ENCODE measurements around the gene MTCL3.
"Not testable (repeated sequence)": the region's sequence is repeated elsewhere in the genome, so short reads cannot be mapped to it uniquely, and the experiment has no call there.

Gene MTCL3

GRCh38 chr6:127464881-127465459 is 54.2 kb downstream of the MTCL3 start:
- DNase-seq = no peak

DNA sequence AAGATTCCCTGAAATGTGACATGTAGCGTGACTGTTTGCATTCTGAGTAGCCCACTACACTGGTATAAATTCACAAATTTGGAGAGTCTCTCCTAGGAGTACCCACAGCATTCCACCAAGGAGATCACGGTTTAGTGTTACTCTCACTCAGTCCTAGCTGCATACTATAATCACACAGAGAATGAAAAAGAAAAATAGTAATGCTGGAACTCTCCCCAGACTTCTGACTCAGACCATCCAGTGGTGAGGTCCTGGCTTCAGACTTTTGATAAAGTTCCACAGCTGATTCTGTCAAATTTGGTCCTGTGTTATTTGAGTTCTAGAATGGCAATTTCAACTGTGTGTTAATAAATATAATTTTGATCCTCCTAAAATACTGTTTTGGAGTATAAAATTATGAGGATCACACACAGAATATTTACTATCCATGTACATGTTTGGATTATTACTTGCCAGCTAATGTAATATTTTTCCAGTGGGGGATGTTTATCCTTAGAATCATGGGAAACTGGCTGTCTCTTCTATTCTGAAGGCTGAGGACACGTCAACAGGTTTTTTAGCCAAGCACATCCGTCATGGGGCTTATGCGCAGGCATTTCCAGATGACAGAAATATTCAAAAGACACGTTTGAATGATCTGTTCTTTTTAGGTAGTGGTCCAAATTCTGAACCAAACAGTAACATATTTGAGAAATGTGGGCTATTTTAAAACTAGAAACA is 54.8 kb downstream of the MTCL3 start:
- no peak for DNase-seq

DNA sequence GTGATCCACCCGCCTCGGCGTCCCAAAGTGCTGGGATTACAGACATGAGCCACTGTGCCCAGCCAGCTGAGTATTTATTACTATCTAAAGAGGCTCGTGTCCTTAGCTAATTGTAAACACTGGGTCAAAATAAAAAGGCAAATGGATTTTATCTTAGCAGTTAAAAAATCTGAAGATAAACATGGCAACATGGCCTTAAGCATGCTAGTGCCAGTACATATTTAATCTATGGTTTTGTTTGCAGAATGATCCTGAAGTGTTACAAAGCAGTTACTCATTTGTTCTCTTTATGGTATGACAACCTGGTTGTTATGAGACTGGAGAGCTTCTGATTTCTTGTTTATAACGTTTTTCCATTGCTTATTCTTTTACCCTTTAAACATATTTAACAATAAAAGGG is 56.1 kb downstream of the MTCL3 start:
- no peak for DNase-seq

DNA sequence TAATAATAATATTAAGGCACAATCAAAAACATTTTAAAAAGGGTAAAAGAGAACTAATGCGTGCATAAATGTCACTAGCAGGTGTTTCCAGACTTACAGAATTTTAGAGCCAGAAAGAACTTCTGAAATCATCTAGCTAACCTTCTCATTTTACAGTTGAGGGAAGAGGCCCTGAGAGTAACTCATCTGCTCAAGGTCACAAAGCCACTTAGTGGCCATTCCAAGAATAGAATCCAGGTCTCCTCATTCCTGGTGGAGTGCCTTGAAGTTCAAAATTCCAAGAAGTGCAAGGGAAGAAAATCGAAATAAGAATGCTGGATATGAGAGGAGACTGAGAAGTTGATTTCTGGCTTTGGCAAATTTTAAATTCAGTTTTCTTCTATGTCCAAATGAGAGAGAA is 56.8 kb downstream of the MTCL3 start:
- DNase-seq = no peak

- DNase-seq = no peak
These were observed 58.7 kb downstream of the MTCL3 start for GRCh38 chr6:127460465-127460864.

DNA sequence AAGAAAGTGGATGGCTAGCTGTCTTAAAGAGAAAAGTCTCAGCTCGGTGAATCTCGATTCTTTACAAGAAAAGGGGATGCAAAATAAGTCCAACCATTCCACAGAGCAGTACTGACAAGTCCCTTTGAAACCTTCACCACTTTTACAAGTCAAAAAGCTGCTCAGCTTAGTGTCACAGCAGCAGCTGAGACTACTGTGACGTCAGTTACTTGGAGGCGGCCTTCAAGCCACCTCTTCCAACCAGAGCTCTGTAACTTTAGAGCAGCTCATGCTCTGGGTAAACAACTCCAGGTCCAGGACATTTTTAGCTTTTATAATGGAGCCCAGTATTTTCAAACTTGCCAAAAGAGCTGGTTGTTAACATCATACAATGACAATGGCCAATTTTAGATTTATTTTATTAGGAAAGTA is 59.9 kb downstream of the MTCL3 start, which contains the start of gene KIAA0408:
KIAA0408 (minus strand) TSS at position 159 of the 411 bp plus-strand sequence. CDS start 5,408 bp downstream, outside the sequence.
- DNase-seq = no peak

GRCh38 chr6:127458817-127459216 is 60.3 kb downstream of the MTCL3 start:
- no peak for DNase-seq

- no peak for DNase-seq
These were observed 60.9 kb downstream of the MTCL3 start for GRCh38 chr6:127458222-127458621.

DNA sequence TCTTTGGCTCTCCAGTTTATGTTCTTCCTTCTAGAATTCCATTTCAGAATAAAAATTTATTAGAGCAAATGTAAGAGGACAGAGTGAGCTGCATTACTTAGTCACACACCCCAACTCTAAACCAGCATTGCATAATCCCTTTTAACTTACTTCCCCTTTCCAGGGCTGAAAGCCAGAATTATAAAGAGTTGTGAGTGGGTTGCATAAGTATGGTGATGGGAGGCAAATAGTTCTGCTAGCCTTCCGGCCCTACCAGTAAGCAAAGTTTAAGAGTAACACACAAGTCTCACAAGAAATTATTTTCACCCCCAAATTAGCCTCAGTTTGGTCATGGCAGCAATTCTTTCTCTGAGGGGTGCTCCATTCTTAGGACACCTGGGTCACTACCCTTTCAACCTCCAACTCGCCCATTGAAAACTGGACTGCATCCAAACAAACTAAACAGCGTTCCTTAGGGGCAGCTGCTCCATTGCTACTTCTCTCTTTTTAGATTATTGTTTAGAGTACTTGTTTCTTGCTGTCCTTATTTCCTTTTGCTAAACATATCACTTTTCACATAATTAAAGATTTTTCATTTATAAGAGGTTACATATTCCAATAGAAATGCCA is 61.6 kb downstream of the MTCL3 start:
- no peak for DNase-seq

DNA sequence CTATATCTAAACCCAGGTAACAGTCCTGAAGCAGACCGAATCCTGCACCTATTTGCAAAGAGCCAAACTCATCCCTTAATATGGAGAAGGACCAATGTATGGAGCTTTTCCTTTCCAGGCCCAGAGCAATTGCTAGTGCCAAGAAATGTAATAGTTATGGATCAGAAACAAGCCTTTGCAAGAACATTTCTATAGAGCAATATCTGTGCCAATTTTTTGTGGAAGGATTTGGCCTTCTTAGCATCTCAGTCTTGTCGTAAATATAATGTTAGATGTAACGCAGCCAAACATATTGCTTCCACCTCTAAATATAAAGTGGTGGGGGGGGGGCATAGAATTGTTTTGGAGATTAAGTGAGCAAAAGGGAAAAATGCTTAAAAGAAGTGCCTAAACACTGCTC is 62.7 kb downstream of the MTCL3 start:
- no peak for DNase-seq

- DNase-seq = no peak
These were observed 65.1 kb downstream of the MTCL3 start for GRCh38 chr6:127453845-127454619.

GRCh38 chr6:127452803-127453202 is 66.3 kb downstream of the MTCL3 start:
- DNase-seq = no peak

- no peak for DNase-seq
These were observed 67.7 kb downstream of the MTCL3 start for GRCh38 chr6:127451388-127451787.

DNA sequence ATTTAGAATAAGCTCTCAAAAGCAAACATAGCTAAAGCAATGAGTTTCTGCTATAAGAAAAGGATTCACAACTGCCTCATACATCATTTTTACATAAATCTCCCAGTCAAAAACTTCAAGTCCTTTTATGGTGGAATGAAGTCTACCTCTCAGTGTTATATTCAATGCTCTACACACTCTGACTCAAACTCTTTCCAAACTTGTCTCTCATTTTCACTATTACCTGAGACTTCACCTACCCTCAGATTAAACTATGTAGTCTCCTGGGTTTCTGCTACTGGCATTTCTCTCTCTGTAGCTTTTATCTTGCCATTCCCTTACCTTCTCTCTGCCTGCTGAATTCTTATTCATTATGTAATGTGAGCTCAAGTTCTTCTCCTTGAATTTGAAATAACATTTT is 71.4 kb downstream of the MTCL3 start:
- no peak for DNase-seq

GRCh38 chr6:127446356-127446755 is 72.8 kb downstream of the MTCL3 start:
- DNase-seq = no peak

GRCh38 chr6:127441881-127442280 is 77.3 kb downstream of the MTCL3 start:
- no peak for DNase-seq

DNA sequence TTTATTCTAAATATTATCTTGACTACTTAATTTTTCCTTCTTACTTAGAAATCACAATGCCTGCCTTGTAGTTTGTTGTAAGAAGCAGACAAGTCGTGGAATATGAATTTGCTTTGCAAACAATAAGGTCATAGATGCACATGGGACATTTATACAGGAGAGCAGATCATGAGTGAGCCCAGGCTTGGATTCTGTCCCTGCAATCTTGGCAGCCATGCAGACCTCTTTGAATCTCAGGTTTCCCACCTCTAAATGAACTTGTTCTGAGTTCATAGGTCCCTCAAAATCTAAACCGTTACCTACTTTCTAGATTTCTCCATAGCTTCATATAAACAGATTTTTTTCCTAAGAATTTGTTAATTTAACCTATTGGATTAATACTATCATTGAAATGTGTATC is 79.4 kb downstream of the MTCL3 start:
- no peak for DNase-seq

GRCh38 chr6:127436578-127437110 is 82.5 kb downstream of the MTCL3 start:
- no peak for DNase-seq

DNA sequence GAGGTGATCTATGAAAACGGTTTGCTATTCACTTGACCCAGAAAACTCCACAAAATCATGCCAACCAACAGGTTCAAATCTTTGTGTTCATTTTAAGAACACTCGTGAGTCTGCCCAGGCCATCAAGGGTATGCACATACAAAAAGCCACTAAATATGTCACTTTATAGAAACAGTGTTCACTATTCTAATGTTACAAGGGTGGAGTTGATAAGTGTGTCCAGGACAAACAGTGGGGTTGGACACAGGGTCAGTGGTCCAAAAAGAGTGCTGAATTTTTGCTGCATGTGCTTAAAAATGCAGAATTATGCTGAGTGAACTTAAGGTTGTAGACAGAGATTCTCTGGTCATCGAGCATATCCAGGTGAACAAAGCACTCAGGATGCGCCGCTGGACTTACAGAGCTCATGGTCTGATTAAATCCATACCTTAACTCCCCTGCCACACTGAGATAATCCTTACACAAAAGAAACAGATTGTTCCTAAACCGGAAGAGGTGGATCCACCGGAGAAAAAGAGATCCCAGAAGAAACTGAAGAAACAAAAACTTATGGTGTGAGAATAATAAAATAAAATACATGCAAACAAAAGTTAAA is 83.4 kb downstream of the MTCL3 start:
- no peak for DNase-seq

DNA sequence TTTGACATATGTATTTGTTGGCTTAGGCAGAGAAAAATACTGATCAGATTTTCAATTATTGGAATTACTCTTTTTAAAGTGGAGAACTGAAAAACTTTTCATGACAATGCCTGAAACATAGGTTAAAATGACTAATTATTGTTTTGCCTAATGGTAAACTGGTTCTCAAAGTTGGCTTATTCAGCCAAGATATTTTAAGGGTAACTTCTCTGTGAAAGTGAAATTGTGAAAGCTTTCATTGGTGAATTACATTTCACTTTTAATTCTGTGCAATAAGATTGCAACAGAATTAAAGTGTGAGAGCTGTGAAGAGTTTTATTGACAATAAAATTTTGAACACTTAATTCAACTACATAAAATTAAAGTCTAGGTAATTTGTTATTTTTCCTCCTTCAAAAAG is 84.5 kb downstream of the MTCL3 start:
- no peak for DNase-seq

DNA sequence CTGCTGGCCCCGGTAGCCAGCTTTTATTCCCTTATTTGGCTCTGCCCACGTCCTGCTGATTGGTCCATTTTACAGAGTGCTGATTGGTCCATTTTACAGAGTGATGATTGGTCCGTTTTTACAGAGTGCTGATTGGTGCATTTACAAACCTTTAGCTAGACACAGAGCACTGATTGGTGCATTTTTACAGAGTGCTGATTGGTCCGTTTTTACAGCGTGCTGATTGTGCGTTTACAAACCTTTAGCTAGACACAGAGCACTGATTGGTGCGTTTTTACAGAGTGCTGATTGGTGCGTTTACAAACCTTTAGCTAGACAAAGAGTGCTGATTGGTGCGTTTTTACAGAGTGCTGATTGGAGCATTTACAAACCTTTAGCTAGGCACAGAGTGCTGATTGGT is 90.6 kb downstream of the MTCL3 start:
- DNase-seq = not testable (repeated sequence)

GRCh38 chr6:127423921-127424320 is 95.2 kb downstream of the MTCL3 start:
- DNase-seq = no peak
